Fibroblast of pulmonary artery (primary cell): ENCODE data around the gene ZNF426.
"Not testable (repeated sequence)": the region's sequence is repeated elsewhere in the genome, so short reads cannot be mapped to it uniquely, and the experiment has no call there.

Experiments used
- DNase-seq: peaks from one replicate; pipeline ENCODE4 v3.0.0-alpha.2; 2010; ENCODE audit warnings: low read depth
- H3K4me3 ChIP-seq: replicated peaks from 2 replicates; pipeline ENCODE4 v1.5.1; 2011; ENCODE audit warnings: low read depth, mild to moderate bottlenecking, control low read depth, low read length, moderate library complexity
- CTCF ChIP-seq: IDR thresholded peaks from 2 replicates; pipeline ENCODE4 v1.5.1; 2011; ENCODE audit warnings: mild to moderate bottlenecking, control low read depth, low read length, inconsistent platforms; ENCODE audit errors: missing control alignments

The ZNF426 gene

GRCh38 chr19:9565900-9566705 is 27.7 kb upstream of the ZNF426 start:
- peak; percentile 16 for DNase-seq
- no peak for TF ChIP-seq CTCF
- H3K4me3 ChIP-seq: no peak overlapping the region

GRCh38 chr19:9552536-9553274 is 14.3 kb upstream of the ZNF426 start:
- no peak for TF ChIP-seq CTCF
- H3K4me3 ChIP-seq: no peak overlapping the region
- no peak for DNase-seq

GRCh38 chr19:9547870-9548269 is 9.4 kb upstream of the ZNF426 start:
- no peak for TF ChIP-seq CTCF
- H3K4me3 ChIP-seq: no peak overlapping the region
- no peak for DNase-seq

GRCh38 chr19:9541281-9541680 is 2.8 kb upstream of the ZNF426 start:
- DNase-seq, H3K4me3 ChIP-seq: not testable (repeated sequence)

GRCh38 chr19:9539921-9540320 is 1.5 kb upstream of the ZNF426 start:
- not testable (repeated sequence) for DNase-seq, H3K4me3 ChIP-seq

- H3K4me3 ChIP-seq: peak overlapping the region; percentile 83
- not testable (repeated sequence) for DNase-seq
Observed at GRCh38 chr19:9539201-9539600, 756 bp upstream of the ZNF426 start.

GRCh38 chr19:9535934-9536333 is 2.5 kb downstream of the ZNF426 start:
- DNase-seq: no peak
- no peak for TF ChIP-seq CTCF
- H3K4me3 ChIP-seq: no peak overlapping the region

- DNase-seq: no peak
- no peak overlapping the region for H3K4me3 ChIP-seq
- TF ChIP-seq CTCF: no peak
Observed at GRCh38 chr19:9531933-9532332, 6.5 kb downstream of the ZNF426 start.
